ENCODE data around the gene DLGAP1.

DLGAP1 gene

GRCh38 chr18:3665204-3665603 is 789.9 kb downstream of the DLGAP1 start (continued):
- TF ChIP-seq ZBTB11 (tag by site-specific recombination; conservative IDR thresholded peaks at IDR 0.05; ENCODE audit: low read depth) (no peak), ZNF202 (tag by site-specific recombination; IDR thresholded peaks at IDR 0.05; ENCODE audit: borderline replicate concordance) (no peak), ZNF37A (tag by site-specific recombination; IDR thresholded peaks at IDR 0.05) (no peak), ZNF18 (tag by site-specific recombination; IDR thresholded peaks at IDR 0.05) (no peak), ZSCAN16 (tag by site-specific recombination; IDR thresholded peaks at IDR 0.05) (no peak), SCRT1 (tag by site-specific recombination; IDR thresholded peaks at IDR 0.05; ENCODE audit: borderline replicate concordance) (no peak), ZBTB8A (tag by site-specific recombination; IDR thresholded peaks at IDR 0.05) (no peak)

- no peak overlapping the region for H3K4me3 ChIP-seq (ENCODE audit: low read depth, low read length)
- no peaks in the 10 kb centered on the region for H3K4me1 ChIP-seq (ENCODE audit: control insufficient read depth, insufficient read depth, low read length)
- H3K27ac ChIP-seq (ENCODE audit: extremely low read depth, low read depth, low read length) = no peak overlapping the region
- TF ChIP-seq ZFP41 (tag by site-specific recombination; IDR thresholded peaks at IDR 0.05; ENCODE audit: borderline replicate concordance) (no peak), ZNF223 (tag by site-specific recombination; IDR thresholded peaks at IDR 0.05) (no peak)
- POLR2A ChIA-PET = interaction anchor here (0.6 to 2.1 kb wide), 7 partner anchors 27 to 417 kb away, joined by 3 to 6 read pairs (median 4); partner anchors contain the start of gene MYL12A
- H3K9me3 ChIP-seq (ENCODE audit: control insufficient read depth, insufficient read depth, low read depth, low read length) = no peaks in the 10 kb centered on the region
- no peaks in the 10 kb centered on the region for H3K36me3 ChIP-seq (ENCODE audit: control insufficient read depth in 2 of 2, insufficient read depth in 1 of 2, low read length in 2 of 2)
- CTCF ChIA-PET = interaction anchor here (0.6 to 6.0 kb wide), 29 partner anchors 12 to 731 kb away, joined by 3 to 167 read pairs (median 8); no protein-coding TSS in a partner anchor
These were observed 790.4 kb downstream of the DLGAP1 start for GRCh38 chr18:3664563-3665178.

GRCh38 chr18:3663870-3664512 is 791.1 kb downstream of the DLGAP1 start:
- TF ChIP-seq ZNF394 (tag by site-specific recombination; IDR thresholded peaks at IDR 0.05; ENCODE audit: borderline replicate concordance) = no peak
- TF ChIP-seq ZBTB17 (tag by site-specific recombination; IDR thresholded peaks at IDR 0.05) = no peak
- TF ChIP-seq ZNF37A (tag by site-specific recombination; IDR thresholded peaks at IDR 0.05) = no peak
- no peak for TF ChIP-seq ZNF2 (tag by site-specific recombination; IDR thresholded peaks at IDR 0.05)
- TF ChIP-seq ZNF843 (tag by site-specific recombination; IDR thresholded peaks at IDR 0.05) = no peak
- TF ChIP-seq YY1 (tag by site-specific recombination; IDR thresholded peaks at IDR 0.05) = no peak
- ChIA-PET CTCF (interaction anchor here (0.7 to 6.0 kb wide), 13 partner anchors 11 to 388 kb away, joined by 3 to 167 read pairs (median 17); no protein-coding TSS in a partner anchor), POLR2A (interaction anchor here (0.6 to 2.1 kb wide), 4 partner anchors 61 to 417 kb away, joined by 4 to 6 read pairs (median 4); partner anchors contain the start of gene MYL12A)
- Histone ChIP-seq H3K4me3 (ENCODE audit: low read depth, low read length) (no peak overlapping the region), H3K4me1 (ENCODE audit: control insufficient read depth, insufficient read depth, low read length) (no peaks in the 10 kb centered on the region), H3K9me3 (ENCODE audit: control insufficient read depth, insufficient read depth, low read depth, low read length) (no peaks in the 10 kb centered on the region), H3K27ac (ENCODE audit: extremely low read depth, low read depth, low read length) (no peak overlapping the region), H3K36me3 (ENCODE audit: control insufficient read depth in 2 of 2, insufficient read depth in 1 of 2, low read length in 2 of 2) (no peaks in the 10 kb centered on the region)
